M059J (cell line): ENCODE measurements around the gene NTN5. TPM values are rescaled to one million over a fixed set of nuclear protein-coding genes. Genes with fewer than 3 reads are reported as not detected.

Experiments used
- DNase-seq: peaks from one replicate; pipeline ENCODE4 v3.0.0-alpha.2; 2012; ENCODE audit warnings: low read depth
- total RNA-seq: library from RNA; depleted of rRNA; stranded (reverse); fragments of >200 nt; shearing (Covaris generic); gene quantifications from 2 replicates; pipeline ENCODE4 v1.2.3, GENCODE V29; 2014; rRNA removed

Gene NTN5
- total RNA-seq, 1 experiment from 2014 or later, result 0.79 TPM

DNA sequence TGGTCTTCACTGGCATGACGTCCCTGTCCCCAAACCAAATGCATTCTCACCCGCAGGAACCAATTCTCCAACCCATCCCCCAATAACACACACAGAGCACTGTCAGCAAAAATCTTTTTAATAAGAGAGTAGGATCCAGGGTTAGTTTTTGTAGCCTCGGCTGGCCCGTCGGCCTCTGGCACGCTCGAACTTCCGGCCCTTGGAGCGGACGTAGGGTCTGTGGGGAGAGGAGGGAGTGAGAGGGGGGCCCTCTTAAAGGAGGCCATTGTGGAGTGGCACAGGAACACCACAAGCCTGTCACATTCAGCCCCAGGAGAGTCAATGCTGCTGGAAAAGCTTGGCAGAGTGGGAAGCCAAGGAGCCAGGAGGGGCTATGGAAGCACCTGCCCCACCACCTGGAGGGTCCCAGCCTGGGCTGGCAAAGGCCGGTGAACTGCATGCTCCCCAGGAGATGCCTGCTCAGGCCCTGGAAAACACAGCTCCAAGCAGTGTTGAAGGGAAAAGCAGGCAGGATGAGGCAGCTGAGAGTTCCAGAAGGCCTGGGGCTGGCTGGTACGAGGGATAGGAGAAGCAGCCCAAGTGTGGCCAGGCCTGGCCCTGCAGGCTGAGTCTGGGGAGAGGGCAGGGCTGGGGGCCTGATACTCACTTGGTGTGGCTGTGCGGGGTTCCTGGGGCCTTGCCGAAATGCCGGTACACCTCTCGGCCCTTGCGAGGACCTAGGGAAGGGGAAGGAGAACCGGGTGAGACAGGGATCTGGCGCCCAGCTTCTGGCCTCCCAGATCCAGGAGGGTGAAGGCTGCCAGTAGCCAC, 57.4 kb downstream of the NTN5 start:
- DNase-seq, result no peak

DNA sequence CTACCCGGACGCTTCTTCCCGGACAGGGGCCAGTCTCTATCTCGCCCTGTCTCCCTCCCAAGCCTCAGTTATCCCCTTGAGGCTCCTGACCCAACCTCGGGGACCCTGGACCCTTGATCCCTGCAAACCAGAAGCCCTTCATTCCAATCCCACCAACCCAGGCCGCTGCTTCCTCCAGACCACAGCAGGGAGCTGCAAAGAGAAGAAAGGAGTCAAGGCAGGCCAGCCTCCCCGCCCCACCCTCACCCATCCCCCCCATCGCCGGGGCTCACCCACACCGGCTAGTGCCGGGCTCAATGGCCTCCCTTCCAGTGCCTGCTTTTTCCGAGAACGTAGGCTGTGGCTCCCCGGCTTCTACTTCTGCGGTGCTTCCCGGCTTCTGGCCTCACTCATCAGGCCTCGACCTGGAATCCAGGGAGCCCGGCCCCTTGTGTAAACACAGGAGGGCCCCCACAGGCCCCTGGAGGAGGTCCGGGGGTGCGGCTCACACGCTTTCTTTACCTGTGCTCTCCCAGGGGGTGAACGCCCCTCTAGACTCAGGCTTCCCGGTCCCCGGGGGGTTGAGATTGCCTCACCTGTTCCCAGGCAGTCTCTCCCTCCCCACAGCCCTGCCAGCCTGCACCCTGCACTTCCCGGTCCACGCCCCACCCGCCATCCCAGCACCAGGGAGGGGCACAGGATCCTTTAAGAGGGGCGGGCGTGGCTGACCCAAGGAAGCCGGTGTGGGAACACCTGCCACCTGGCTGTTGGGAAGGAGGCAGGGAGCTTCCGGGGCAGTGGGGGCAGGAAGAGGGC, 58.2 kb downstream of the NTN5 start, which contains the start of gene FAM83E:
Gene FAM83E, minus strand, starts transcription at position 641 of the 795 bp plus-strand sequence. CDS start 1,704 bp downstream, outside the sequence.
- no peak for DNase-seq

DNA sequence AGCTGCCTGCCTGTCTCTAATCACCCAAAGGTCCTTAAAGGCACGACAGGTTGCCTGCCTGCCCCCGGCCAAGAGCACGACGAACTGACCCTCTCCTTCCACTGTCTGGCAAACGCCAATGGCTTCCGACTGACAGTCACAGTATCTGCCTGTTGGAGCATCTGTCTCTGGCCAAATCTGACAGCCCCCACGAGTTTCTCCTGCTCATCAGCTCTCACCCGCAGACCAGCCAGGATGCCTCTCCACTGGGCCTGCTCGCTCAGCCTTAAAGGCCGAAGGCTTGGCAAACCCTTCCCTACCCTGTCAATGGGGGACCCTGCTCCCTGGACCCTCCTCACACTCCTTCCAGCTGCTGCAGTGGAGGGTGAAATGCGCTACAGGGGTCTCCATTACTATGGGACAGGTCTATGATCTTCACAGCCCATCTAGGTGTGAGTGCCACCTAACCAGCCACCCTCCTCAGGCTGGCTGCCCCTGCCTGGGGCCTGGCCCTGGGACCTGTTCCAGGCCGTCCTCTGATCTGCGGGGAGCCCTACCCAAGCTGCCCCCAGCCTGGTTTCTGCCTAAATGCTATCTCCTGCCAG, 58.9 kb downstream of the NTN5 start:
- DNase-seq, result no peak

DNA sequence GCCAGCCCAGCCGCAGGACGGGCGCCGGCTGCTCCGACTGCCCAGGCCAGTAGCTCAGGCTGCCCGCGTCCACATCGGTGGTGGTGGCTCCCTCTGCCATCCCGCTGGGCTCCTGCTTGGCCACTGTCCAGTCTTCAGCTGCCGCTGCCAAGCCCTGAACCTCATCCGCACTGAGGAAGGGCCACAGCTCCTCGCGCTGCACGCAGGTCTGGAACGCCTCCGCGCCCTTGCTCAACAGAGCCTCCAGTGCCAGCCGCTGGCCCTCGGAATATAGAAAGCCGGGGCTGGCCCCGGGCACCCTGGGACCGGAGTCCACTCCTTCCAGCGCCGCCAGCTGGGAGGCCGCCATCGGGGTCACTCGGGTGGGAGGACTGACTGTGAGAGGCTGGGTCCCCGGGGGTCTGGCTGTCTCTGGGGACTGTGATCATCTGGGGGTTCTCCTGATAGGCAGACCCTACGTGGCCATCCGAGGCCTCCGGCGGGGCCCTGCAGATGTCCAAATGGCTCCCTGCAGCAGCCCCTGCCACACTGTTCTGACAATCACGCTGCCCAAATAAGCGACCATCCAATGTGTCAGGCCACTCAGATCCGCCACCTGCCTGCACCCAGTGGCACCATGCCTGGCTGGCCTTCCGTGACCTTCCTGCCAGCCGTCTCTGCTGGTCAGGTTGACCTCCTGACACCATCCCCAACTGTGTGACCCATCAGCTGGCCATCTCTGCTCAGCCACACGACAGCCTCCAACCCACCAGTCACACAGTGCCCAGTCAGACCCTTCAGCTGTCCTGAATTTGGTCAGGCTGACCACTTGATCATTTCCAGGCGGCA, 59.6 kb downstream of the NTN5 start:
- peak; percentile 59 for DNase-seq

DNA sequence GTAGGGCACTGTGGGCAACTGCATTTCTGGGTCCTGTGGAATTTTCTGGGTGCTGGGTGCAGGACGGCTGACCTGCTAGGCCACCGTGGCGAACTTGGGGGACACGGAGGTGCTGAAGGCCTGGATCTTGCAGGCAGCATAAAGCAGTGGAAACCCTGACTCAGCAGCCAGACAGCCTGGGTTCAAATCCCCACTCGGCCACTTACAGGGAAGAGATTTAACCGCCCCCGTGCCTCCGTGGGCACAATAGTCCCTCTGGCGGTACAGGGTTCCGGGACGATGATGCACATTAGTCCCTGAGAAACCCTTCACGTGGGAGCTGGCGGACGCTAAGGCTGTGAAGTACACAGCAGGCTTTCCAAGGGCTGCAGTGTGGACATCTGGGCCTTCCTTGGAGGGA, 60.9 kb downstream of the NTN5 start:
- DNase-seq, result no peak

Other genes with a start within 250 kb of the NTN5 start
- 41.3 and 49.9 TPM in 2 replicates for gene GRWD1, start 227.0 kb downstream of the NTN5 start, total RNA-seq
- gene KCNJ14, start 217.4 kb downstream of the NTN5 start, total RNA-seq, result 0.02 and 0.47 TPM in 2 replicates
- 33.5 and 63.4 TPM in 2 replicates for gene CYTH2, start 203.6 kb downstream of the NTN5 start, total RNA-seq
- gene LMTK3, start 161.2 kb downstream of the NTN5 start, total RNA-seq, result 0.17 TPM in 1 of 2 replicates, not detected in the other
- not detected in 2 replicates for gene SULT2B1, start 120.8 kb downstream of the NTN5 start, total RNA-seq
- gene SPACA4, start 66.3 kb downstream of the NTN5 start, total RNA-seq, result not detected in 2 replicates
- 0.89 TPM in 1 of 2 replicates, not detected in the other for gene FAM83E, start 57.9 kb downstream of the NTN5 start, total RNA-seq
- gene RPL18, start 53.8 kb downstream of the NTN5 start, total RNA-seq, result 1,286 and 1,602 TPM in 2 replicates
- gene SPHK2, start 53.5 kb downstream of the NTN5 start, total RNA-seq, result 2.9 and 5.4 TPM in 2 replicates
- 18.5 and 20.1 TPM in 2 replicates for gene DBP, start 35.6 kb downstream of the NTN5 start, total RNA-seq
- 1.9 and 5.1 TPM in 2 replicates for gene CA11, start 26.8 kb downstream of the NTN5 start, total RNA-seq
- not detected in 2 replicates for gene FUT2, start 23.0 kb upstream of the NTN5 start, total RNA-seq
- gene MAMSTR, start 46.7 kb upstream of the NTN5 start, total RNA-seq, result 0.81 and 1.0 TPM in 2 replicates
- 0.20 TPM in 1 of 2 replicates, not detected in the other for gene RASIP1, start 67.6 kb upstream of the NTN5 start, total RNA-seq
- gene IZUMO1, start 73.9 kb upstream of the NTN5 start, total RNA-seq, result not detected in 2 replicates
- gene FUT1, start 79.6 kb upstream of the NTN5 start, total RNA-seq, result 0.15 and 0.79 TPM in 2 replicates
- gene FGF21, start 82.5 kb upstream of the NTN5 start, total RNA-seq, result 0.37 TPM in 1 of 2 replicates, not detected in the other
- gene BCAT2, start 138.0 kb upstream of the NTN5 start, total RNA-seq, result 41.0 and 54.0 TPM in 2 replicates
- gene HSD17B14, start 163.5 kb upstream of the NTN5 start, total RNA-seq, result 20.9 and 22.7 TPM in 2 replicates
- 4.3 and 5.0 TPM in 2 replicates for gene PLEKHA4, start 195.6 kb upstream of the NTN5 start, total RNA-seq
- 31.1 and 40.5 TPM in 2 replicates for gene PPP1R15A, start 199.4 kb upstream of the NTN5 start, total RNA-seq
- not detected in 2 replicates for gene TULP2, start 225.7 kb upstream of the NTN5 start, total RNA-seq
- 236 and 301 TPM in 2 replicates for gene NUCB1, start 227.3 kb upstream of the NTN5 start, total RNA-seq